Activated CD8-positive, alpha-beta T cell treated with anti-CD3 and anti-CD28 coated beads for 36 hours (primary cell): ENCODE measurements around the gene NUP93. TPM values are rescaled to one million over a fixed set of nuclear protein-coding genes. Genes with fewer than 3 reads are reported as not detected.

Experiments
- ATAC-seq: fragments of 200-7000 bp; cut with Tn5 transposase; one replicate; pipeline ENCODE4 v1.10.0; 2021; ENCODE audit warnings: mild to moderate bottlenecking, moderate library complexity
- CTCF ChIA-PET: fragments of 350-600 bp; sonication (Branson Sonifier 250); formaldehyde crosslinking; loops from one replicate; lab custom pipeline; 2021; ENCODE audit warnings: antibody characterized with exemption; lab: Charles Lee
- POLR2A ChIA-PET: fragments of 350-600 bp; sonication (Branson Sonifier 250); formaldehyde crosslinking; loops from one replicate; lab custom pipeline; 2021; ENCODE audit warnings: antibody characterized with exemption; lab: Charles Lee
- DNase-seq: peaks from one replicate; pipeline ENCODE4 v3.0.0-alpha.2; 2020
- H3K27ac Mint-ChIP-seq: one replicate; pipeline ENCODE4 v1.8.0; 2021; ENCODE audit warnings: mild to moderate bottlenecking, mixed read lengths
- H3K27me3 Mint-ChIP-seq: one replicate; pipeline ENCODE4 v1.8.0; 2021; ENCODE audit warnings: mixed read lengths
- H3K36me3 Mint-ChIP-seq: one replicate; pipeline ENCODE4 v1.8.0; 2021; ENCODE audit warnings: low read depth, mixed read lengths
- H3K4me1 Mint-ChIP-seq: one replicate; pipeline ENCODE4 v1.8.0; 2021; ENCODE audit warnings: low read depth, mixed read lengths
- H3K4me3 Mint-ChIP-seq: one replicate; pipeline ENCODE4 v1.8.0; 2021; ENCODE audit warnings: mild to moderate bottlenecking, moderate library complexity, mixed read lengths
- H3K9me3 Mint-ChIP-seq: one replicate; pipeline ENCODE4 v1.8.0; 2021; ENCODE audit warnings: mixed read lengths
- intact Hi-C: fragments of 100-400 bp; cut with micrococcal nuclease; formaldehyde crosslinking; loops from one replicate; pipeline ENCODE4 v1.10.0; 2022
- total RNA-seq, 2 experiments: library from RNA; stranded (reverse); gene quantifications; one replicate each; pipeline ENCODE4 v1.2.3, GENCODE V29; 2021
- TF ChIP-seq, protein P1 (sequence below): fragments of 200-600 bp; IDR thresholded peaks from one replicate; pipeline ENCODE4 v1.8.0; 2022; ENCODE audit warnings: antibody characterized with exemption, mild to moderate bottlenecking

Gene NUP93
- total RNA-seq, 2 experiments from 2014 or later, result 171 to 191 TPM

- Mint-ChIP-seq H3K36me3 (peaks cover 10% of the 10 kb centered on the region), H3K9me3 (no peaks in the 10 kb centered on the region), H3K27ac (no peak overlapping the region), H3K4me1 (peaks cover 26% of the 10 kb centered on the region), H3K27me3 (no peaks in the 10 kb centered on the region), H3K4me3 (no peak overlapping the region)
- ChIA-PET POLR2A (interaction anchor here (0.6 to 2.5 kb wide), 3 partner anchors 10 to 132 kb away, joined by 3 to 6 read pairs (median 4); no protein-coding TSS in a partner anchor), CTCF (interaction anchor here (1.0 to 1.3 kb wide), 2 partner anchors 26 to 102 kb away, joined by 3 read pairs; no protein-coding TSS in a partner anchor)
- no peak for DNase-seq
- intact Hi-C loops, result no loop called here
- no peak for ATAC-seq
- TF ChIP-seq, protein P1, sequence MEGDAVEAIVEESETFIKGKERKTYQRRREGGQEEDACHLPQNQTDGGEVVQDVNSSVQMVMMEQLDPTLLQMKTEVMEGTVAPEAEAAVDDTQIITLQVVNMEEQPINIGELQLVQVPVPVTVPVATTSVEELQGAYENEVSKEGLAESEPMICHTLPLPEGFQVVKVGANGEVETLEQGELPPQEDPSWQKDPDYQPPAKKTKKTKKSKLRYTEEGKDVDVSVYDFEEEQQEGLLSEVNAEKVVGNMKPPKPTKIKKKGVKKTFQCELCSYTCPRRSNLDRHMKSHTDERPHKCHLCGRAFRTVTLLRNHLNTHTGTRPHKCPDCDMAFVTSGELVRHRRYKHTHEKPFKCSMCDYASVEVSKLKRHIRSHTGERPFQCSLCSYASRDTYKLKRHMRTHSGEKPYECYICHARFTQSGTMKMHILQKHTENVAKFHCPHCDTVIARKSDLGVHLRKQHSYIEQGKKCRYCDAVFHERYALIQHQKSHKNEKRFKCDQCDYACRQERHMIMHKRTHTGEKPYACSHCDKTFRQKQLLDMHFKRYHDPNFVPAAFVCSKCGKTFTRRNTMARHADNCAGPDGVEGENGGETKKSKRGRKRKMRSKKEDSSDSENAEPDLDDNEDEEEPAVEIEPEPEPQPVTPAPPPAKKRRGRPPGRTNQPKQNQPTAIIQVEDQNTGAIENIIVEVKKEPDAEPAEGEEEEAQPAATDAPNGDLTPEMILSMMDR, result no peak
Observed at GRCh38 chr16:56848955-56849689, 119.2 kb downstream of the NUP93 start.

- Mint-ChIP-seq H3K27me3 (no peaks in the 10 kb centered on the region), H3K36me3 (peaks cover 10% of the 10 kb centered on the region), H3K27ac (no peak overlapping the region), H3K4me3 (no peak overlapping the region), H3K9me3 (no peaks in the 10 kb centered on the region), H3K4me1 (peaks cover 26% of the 10 kb centered on the region)
- DNase-seq (no peak), ATAC-seq (no peak)
- intact Hi-C loops, result no loop called here
- ChIA-PET CTCF (interaction anchor here (1.2 to 10.8 kb wide), 3 partner anchors 10 to 101 kb away, joined by 3 to 77 read pairs (median 3); partner anchors contain the start of gene SLC12A3), POLR2A (interaction anchor here (2.5 kb wide), 1 partner anchor 9 kb away, joined by 6 read pairs; no protein-coding TSS in a partner anchor)
- TF ChIP-seq, protein P1, result no peak
Observed at GRCh38 chr16:56849690-56850680, 120.1 kb downstream of the NUP93 start.

GRCh38 chr16:56851671-56852400 lies 121.9 kb downstream of the NUP93 start:
- CTCF ChIA-PET, result interaction anchor here (0.6 to 10.8 kb wide), 11 partner anchors 9 to 279 kb away, joined by 3 to 77 read pairs (median 4); partner anchors contain the start of gene SLC12A3
- intact Hi-C loops, result no loop called here
- H3K27ac Mint-ChIP-seq, result no peak overlapping the region

GRCh38 chr16:56852401-56852730 lies 122.4 kb downstream of the NUP93 start:
- no peak for DNase-seq
- Mint-ChIP-seq H3K36me3 (peaks cover 8% of the 10 kb centered on the region), H3K9me3 (no peaks in the 10 kb centered on the region), H3K4me1 (peaks cover 18% of the 10 kb centered on the region), H3K27me3 (no peaks in the 10 kb centered on the region), H3K27ac (no peak overlapping the region), H3K4me3 (no peak overlapping the region)
- CTCF ChIA-PET, result interaction anchor here (0.7 to 10.8 kb wide), 8 partner anchors 11 to 150 kb away, joined by 3 to 77 read pairs (median 4); partner anchors contain the start of gene SLC12A3
- intact Hi-C loops, result no loop called here
- no peak for ATAC-seq
- POLR2A ChIA-PET, result interaction anchor here (0.6 to 1.3 kb wide), 4 partner anchors 86 to 125 kb away, joined by 3 read pairs; no protein-coding TSS in a partner anchor
- TF ChIP-seq, protein P1, result no peak

More at GRCh38 chr16:56851671-56852400, 121.9 kb downstream of the NUP93 start:
- peaks cover 10% of the 10 kb centered on the region for H3K36me3 Mint-ChIP-seq
- TF ChIP-seq, protein P1, result peak; percentile 52
- no peaks in the 10 kb centered on the region for H3K9me3 Mint-ChIP-seq
- no peak for DNase-seq
- H3K4me1 Mint-ChIP-seq, result peaks cover 23% of the 10 kb centered on the region
- no peaks in the 10 kb centered on the region for H3K27me3 Mint-ChIP-seq
- POLR2A ChIA-PET, result interaction anchor here (0.6 to 1.3 kb wide), 4 partner anchors 87 to 124 kb away, joined by 3 read pairs; no protein-coding TSS in a partner anchor
- no peak overlapping the region for H3K4me3 Mint-ChIP-seq
- no peak for ATAC-seq
